ENCODE measurements around the gene PLCB1. TPM values are rescaled to one million over a fixed set of nuclear protein-coding genes. Genes with fewer than 3 reads are reported as not detected.

PLCB1 gene
- total and polyA plus RNA-seq, 2 donors (not counting 3 experiments of a cell fraction or from before 2014, with no cell fraction given), result 10.2 to 53.4 TPM

GRCh38 chr20:8315639-8316573 is 183.8 kb downstream of the PLCB1 start:
- Histone ChIP-seq H3K27me3 (ENCODE audit: control insufficient read depth in 2 of 2, insufficient read depth in 2 of 2, low read length in 2 of 2) (no peaks in the 10 kb centered on the region), H4K20me1 (replicated peaks; ENCODE audit: control insufficient read depth, extremely low read depth, insufficient read depth, low read length) (no peaks in the 10 kb centered on the region), H3K4me3 (replicated peaks in 1 of 3; ENCODE audit: insufficient read depth in 1 of 3, low read depth in 1 of 3, low read length in 3 of 3) (no peak overlapping the region), H3K79me2 (ENCODE audit: control insufficient read depth, insufficient read depth, low read length) (no peaks in the 10 kb centered on the region), H3K36me3 (ENCODE audit: control insufficient read depth in 2 of 2, extremely low read depth in 1 of 2, insufficient read depth in 2 of 2, low read length in 2 of 2) (no peaks in the 10 kb centered on the region), H3K9me1 (replicated peaks; ENCODE audit: control insufficient read depth, extremely low read depth, insufficient read depth, low read length) (no peaks in the 10 kb centered on the region), H3K27ac (ENCODE audit: insufficient read depth, low read depth, low read length) (no peak overlapping the region), H3K4me1 (ENCODE audit: control insufficient read depth, extremely low read depth, insufficient read depth, low read length) (no peaks in the 10 kb centered on the region), H3K4me2 (ENCODE audit: insufficient read depth, low read length) (no peak overlapping the region), H3K9me3 (replicated peaks; ENCODE audit: control insufficient read depth, insufficient read depth, low read length) (no peaks in the 10 kb centered on the region), H2AFZ (ENCODE audit: low read depth, low read length) (no peak overlapping the region), H3K9ac (replicated peaks; ENCODE audit: extremely low read depth, insufficient read depth, low read length) (no peak overlapping the region)
- no peak for FAIRE-seq
- no peak for DNase-seq (ENCODE audit: low read depth, low spot score)
- BruUV-seq (replicated peaks), result no TSS peak
- dilution Hi-C loops (cut with MboI; ENCODE audit: extremely low pct_ligation_motif_present, low sequenced_read_pairs) (no loop called here), intact Hi-C loops (cut with micrococcal nuclease) (no loop called here)
- ChIA-PET POLR2A (no interaction called here), CTCF (interaction anchor here (0.7 kb wide), 1 partner anchor 11 kb away, joined by 3 read pairs; no protein-coding TSS in a partner anchor)
- no peak for TF ChIP-seq GATA2 (IDR thresholded peaks at IDR 0.05; ENCODE audit: insufficient read depth, insufficient read length, low read depth, low read length)
- no peak for TF ChIP-seq FOS (IDR thresholded peaks at IDR 0.05; ENCODE audit: borderline replicate concordance, insufficient read depth, low read length)
- TF ChIP-seq JUN (IDR thresholded peaks at IDR 0.05; ENCODE audit: borderline replicate concordance, insufficient read depth, insufficient read length, low read depth), result no peak

- POLR2A ChIA-PET, result no interaction called here
- Histone ChIP-seq H3K4me3 (replicated peaks in 1 of 3; ENCODE audit: insufficient read depth in 1 of 3, low read depth in 1 of 3, low read length in 3 of 3) (no peak overlapping the region), H3K79me2 (ENCODE audit: control insufficient read depth, insufficient read depth, low read length) (no peaks in the 10 kb centered on the region), H3K9me3 (replicated peaks; ENCODE audit: control insufficient read depth, insufficient read depth, low read length) (no peaks in the 10 kb centered on the region), H3K9me1 (replicated peaks; ENCODE audit: control insufficient read depth, extremely low read depth, insufficient read depth, low read length) (no peaks in the 10 kb centered on the region), H3K9ac (replicated peaks; ENCODE audit: extremely low read depth, insufficient read depth, low read length) (no peak overlapping the region), H4K20me1 (replicated peaks; ENCODE audit: control insufficient read depth, extremely low read depth, insufficient read depth, low read length) (no peaks in the 10 kb centered on the region), H3K36me3 (ENCODE audit: control insufficient read depth in 2 of 2, extremely low read depth in 1 of 2, insufficient read depth in 2 of 2, low read length in 2 of 2) (no peaks in the 10 kb centered on the region), H2AFZ (ENCODE audit: low read depth, low read length) (no peak overlapping the region), H3K4me2 (ENCODE audit: insufficient read depth, low read length) (no peak overlapping the region), H3K27ac (ENCODE audit: insufficient read depth, low read depth, low read length) (no peak overlapping the region), H3K4me1 (ENCODE audit: control insufficient read depth, extremely low read depth, insufficient read depth, low read length) (no peaks in the 10 kb centered on the region), H3K27me3 (ENCODE audit: control insufficient read depth in 2 of 2, insufficient read depth in 2 of 2, low read length in 2 of 2) (no peaks in the 10 kb centered on the region)
- BruUV-seq (replicated peaks), result no TSS peak
- no peak for TF ChIP-seq EZH2 (IDR thresholded peaks at IDR 0.05; ENCODE audit: borderline replicate concordance, low read depth, low read length, severe bottlenecking)
- TF ChIP-seq MYC (IDR thresholded peaks at IDR 0.05; ENCODE audit: low read depth, low read length), result no peak
- TF ChIP-seq JUN (IDR thresholded peaks at IDR 0.05; ENCODE audit: borderline replicate concordance, insufficient read depth, insufficient read length, low read depth), result no peak
- no peak for TF ChIP-seq POLR2AphosphoS5 (IDR thresholded peaks at IDR 0.05; ENCODE audit: insufficient read depth, low read depth, low read length)
- no peak for TF ChIP-seq MAX (IDR thresholded peaks at IDR 0.05; ENCODE audit: insufficient read depth, insufficient read length)
- no peak for TF ChIP-seq FOS (IDR thresholded peaks at IDR 0.05; ENCODE audit: borderline replicate concordance, insufficient read depth, low read length)
- no peak for TF ChIP-seq CTCF (IDR thresholded peaks at IDR 0.05; ENCODE audit: extremely low read depth in 1 of 2, insufficient read depth in 1 of 2, low read depth in 1 of 2, low read length in 2 of 2)
- no peak for TF ChIP-seq GATA2 (IDR thresholded peaks at IDR 0.05; ENCODE audit: insufficient read depth, insufficient read length, low read depth, low read length)
- no peak for TF ChIP-seq POLR2A (IDR thresholded peaks at IDR 0.05; ENCODE audit: low read depth, low read length)
- intact Hi-C loops (cut with micrococcal nuclease) (no loop called here), dilution Hi-C loops (cut with MboI; ENCODE audit: extremely low pct_ligation_motif_present, low sequenced_read_pairs) (no loop called here)
- DNase-seq (ENCODE audit: low read depth, low spot score) (no peak), FAIRE-seq (no peak)
- CTCF ChIA-PET, result interaction anchor here (1.7 kb wide), 1 partner anchor 18 kb away, joined by 3 read pairs; no protein-coding TSS in a partner anchor
Observed at GRCh38 chr20:8317448-8317847, 185.4 kb downstream of the PLCB1 start.
